K562 (cell line): ENCODE results near the gene CD2. TPM values are rescaled to one million over a fixed set of nuclear protein-coding genes. Genes with fewer than 3 reads are reported as not detected.
A peak's percentile ranks its signal among the peaks of the same experiment; 100 is the strongest.

Experiments
- ATAC-seq: fragments of 200-7000 bp; cut with Tn5 transposase; 3 replicates; pipeline ENCODE4 v1.9.1; 2020; ENCODE audit warnings: moderate library complexity
- BruUV-seq: library from RNA; stranded (reverse); fragments of 400-500 nt; replicated peaks from 2 replicates; lab custom pipeline; 2021; lab: Mats Ljungman, UMichigan
- CTCF ChIA-PET: fragments of 300-600 bp; formaldehyde crosslinking; extraction: SDS; loops from one replicate; lab custom pipeline; 2021; ENCODE audit warnings: low intra/inter-chr PET ratio; lab: Yijun Ruan, JAX
- POLR2A ChIA-PET: fragments of 300-600, 350-650 bp; sonication (Branson Sonifier 250); formaldehyde crosslinking; extraction: SDS; loops from one replicate; lab custom pipeline; 2021; ENCODE audit warnings: antibody characterized with exemption, inconsistent platforms; lab: Yijun Ruan, JAX
- DNase-seq, 4 experiments: peaks; one replicate each; pipeline versions ENCODE4 v3.0.0 to v3.0.0-alpha.2; 2011 to 2018; ENCODE audit warnings: low spot score in 3 of 4, mixed read lengths in 3 of 4; ENCODE audit errors: extremely low read depth in 1 of 4
- FAIRE-seq: peaks from 2 replicates; lab custom pipeline; 2011; peaks lifted over from hg19 to GRCh38; lab: Jason Lieb, UNC
- H2AFZ ChIP-seq: 2 replicates; pipeline ENCODE4 v1.6.0; 2011; ENCODE audit warnings: low read depth, low read length, control low read depth, inconsistent platforms
- H3K27ac ChIP-seq: fragments of 200-600 bp; 3 replicates; pipeline ENCODE4 v1.8.0; 2011; ENCODE audit warnings: low read depth, mild to moderate bottlenecking, control low read depth, inconsistent platforms, low read length, moderate library complexity, mixed read lengths; ENCODE audit errors: extremely low read depth
- H3K27me3 ChIP-seq, 2 experiments: fragments of 300-600 bp in 1 of 2; 2 replicates in 1 of 2; 3 replicates in 1 of 2; pipeline versions ENCODE4 v1.6.0 to v1.8.0; 2011; ENCODE audit warnings: inconsistent platforms in 2 of 2, low read length in 2 of 2, mild to moderate bottlenecking in 1 of 2, mixed read lengths in 1 of 2, moderate library complexity in 1 of 2; ENCODE audit not compliant: control insufficient read depth in 2 of 2, insufficient read depth in 2 of 2
- H3K36me3 ChIP-seq: fragments of 300-600 bp; 3 replicates; pipeline ENCODE4 v1.8.0; 2011; ENCODE audit warnings: mild to moderate bottlenecking, low read length, inconsistent platforms; ENCODE audit not compliant: control insufficient read depth, insufficient read depth
- H3K4me1 ChIP-seq, 2 experiments: fragments of 200-600 bp in 1 of 2; replicated peaks in 1 of 2; 2 replicates in 1 of 2; 3 replicates in 1 of 2; pipeline versions ENCODE4 v1.5.1 to v1.8.0; 2011; ENCODE audit warnings: inconsistent platforms in 2 of 2, low read length in 2 of 2, mild to moderate bottlenecking in 1 of 2, mixed read lengths in 1 of 2, moderate library complexity in 1 of 2; ENCODE audit not compliant: control insufficient read depth in 2 of 2, insufficient read depth in 2 of 2
- H3K4me2 ChIP-seq: 2 replicates; pipeline ENCODE4 v1.6.1; 2011; ENCODE audit warnings: low read length, control low read depth, inconsistent platforms, mixed read lengths; ENCODE audit not compliant: insufficient read depth
- H3K4me3 ChIP-seq: fragments of 200-600 bp; sonication (generic), shearing (Covaris generic); 2 replicates; pipeline ENCODE4 v1.5.1; 2016; ENCODE audit warnings: control low read depth, inconsistent platforms
- H3K79me2 ChIP-seq: fragments of 200-600 bp; 3 replicates; pipeline ENCODE4 v1.8.0; 2011; ENCODE audit warnings: low read length, inconsistent platforms; ENCODE audit not compliant: control insufficient read depth, insufficient read depth
- H3K9ac ChIP-seq, 2 experiments: 2 replicates each; pipeline versions ENCODE4 v1.6.0 to v1.6.1; 2011; ENCODE audit warnings: low read depth in 2 of 2, low read length in 2 of 2, control low read depth in 1 of 2, inconsistent platforms in 1 of 2, mild to moderate bottlenecking in 1 of 2, mixed read lengths in 1 of 2; ENCODE audit not compliant: insufficient read depth in 1 of 2
- H3K9me1 ChIP-seq: one replicate; pipeline ENCODE4 v1.6.0; 2011; ENCODE audit warnings: inconsistent platforms, mild to moderate bottlenecking, low read length, moderate library complexity; ENCODE audit not compliant: control insufficient read depth, insufficient read depth
- H3K9me3 ChIP-seq: replicated peaks from 2 replicates; pipeline ENCODE4 v1.5.1; 2011; ENCODE audit warnings: low read depth, low read length, inconsistent platforms; ENCODE audit not compliant: control insufficient read depth, insufficient read depth
- H4K20me1 ChIP-seq: replicated peaks from 2 replicates; pipeline ENCODE4 v1.6.1; 2011; ENCODE audit warnings: low read length, inconsistent platforms, mixed read lengths; ENCODE audit not compliant: control insufficient read depth, insufficient read depth
- EZH2 ChIP-seq: IDR thresholded peaks from 2 replicates; pipeline ENCODE4 v1.6.1; 2012; ENCODE audit warnings: low read depth, mild to moderate bottlenecking, inconsistent platforms, low read length, borderline replicate concordance
- FOS ChIP-seq: IDR thresholded peaks from 3 replicates; pipeline ENCODE4 v1.6.1; 2011; ENCODE audit not compliant: insufficient read length; ENCODE audit errors: extremely low read depth
- GABPA ChIP-seq: fragments of 200-800 bp; sonication (Bioruptor generic); conservative IDR thresholded peaks from 2 replicates; pipeline ENCODE4 v1.6.1; 2016; ENCODE audit warnings: low read depth, missing genetic modification characterization, missing compliant biosample characterization
- HDAC2 ChIP-seq: fragments of 450-650 bp; IDR thresholded peaks from 2 replicates; pipeline ENCODE4 v1.6.1; 2016; ENCODE audit warnings: mild to moderate bottlenecking
- IRF2 ChIP-seq: sonication (generic); formaldehyde crosslinking; IDR thresholded peaks from 2 replicates; pipeline ENCODE4 v1.8.1; 2022; ENCODE audit warnings: mild to moderate bottlenecking, missing genetic modification reagents
- NCOR1 ChIP-seq: fragments of 450-650 bp; IDR thresholded peaks from 2 replicates; pipeline ENCODE4 v1.6.1; 2016; ENCODE audit warnings: mild to moderate bottlenecking, moderate library complexity
- RCOR1 ChIP-seq, 2 experiments: IDR thresholded peaks; 2 replicates each; pipeline ENCODE4 v1.6.1; 2012; ENCODE audit warnings: low read depth in 2 of 2, low read length in 2 of 2, borderline replicate concordance in 1 of 2, improper control_type of control experiment in 1 of 2
- RFX7 ChIP-seq: fragments of 250-450 bp; sonication (Bioruptor Pico); IDR thresholded peaks from 2 replicates; pipeline ENCODE4 v1.5.1; 2021; ENCODE audit warnings: mild to moderate bottlenecking
- WGBS: fragments of 100-300 bp; shearing (Covaris generic); methylation state at CpG from one replicate; pipeline ENCODE4 v1.1.6; 2016; ENCODE audit warnings: low coverage, mixed read lengths; ENCODE audit not compliant: insufficient coverage; ENCODE audit errors: missing lambda C conversion rate; 5-methylcytosine and 5-hydroxymethylcytosine counted together
- in situ Hi-C: fragments of 300-500 bp; cut with MboI; formaldehyde crosslinking; loops from 4 replicates; pipeline ENCODE4 v1.15.0; 2018; ENCODE audit warnings: inconsistent platforms, mixed read lengths
- intact Hi-C: fragments of 100-400 bp; cut with micrococcal nuclease; formaldehyde crosslinking; loops from 2 replicates; pipeline ENCODE4 v1.14.2; 2022
- polyA plus RNA-seq, 8 experiments: library from polyadenylated mRNA; depleted of rRNA in 4 of 8; stranded (reverse) in 5 of 8; unstranded in 3 of 8; fragments of >200 nt; fragmentation: Nextera tagmentation in 2 of 8; fragmentation: Illumina TruSeq in 1 of 8; extraction: Ambion mirVana in 2 of 8; extraction: Trizol in 1 of 8; gene quantifications; 2 replicates each; pipeline versions ENCODE4 v1.2.1 to v1.2.3, GENCODE V29; 2011 to 2014; ENCODE audit warnings: inconsistent platforms in 1 of 8, missing spikeins in 1 of 8
- total RNA-seq, 7 experiments: library from RNA; depleted of rRNA in 6 of 7; stranded (reverse); fragments of >200 nt in 6 of 7; fragmentation: Illumina TruSeq in 2 of 7; extraction: Trizol in 2 of 7; gene quantifications; 2 replicates each; pipeline versions ENCODE4 v1.2.1 to v1.2.3, GENCODE V29; 2011 to 2021; ENCODE audit warnings: low replicate concordance in 1 of 7

Gene CD2
- total and polyA plus RNA-seq, 9 of the 15 experiments (the other 6 are each of a cell fraction or from before 2014, with no cell fraction given): 0.07 to 0.16 TPM; not detected in 7

DNA sequence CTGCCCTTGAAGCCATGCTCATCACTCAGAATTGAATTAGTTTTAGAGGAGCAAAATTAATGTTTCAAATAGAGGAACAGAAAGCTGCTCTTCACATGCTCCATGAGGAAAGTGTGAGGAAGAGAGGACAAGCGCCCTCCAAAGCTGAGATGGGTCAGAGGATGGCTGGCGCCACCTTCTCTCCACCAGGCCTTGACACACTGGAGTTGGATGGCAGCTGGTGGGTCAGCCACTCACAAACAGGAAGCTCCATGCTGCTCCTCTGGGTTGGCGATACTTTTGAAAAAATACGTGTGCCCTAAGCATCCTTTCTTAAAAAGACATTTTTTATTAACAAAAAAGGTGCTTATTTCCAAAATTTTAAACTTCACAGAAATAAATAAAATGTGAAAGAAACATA lies 3.1 kb upstream of the CD2 start:
- in situ Hi-C loops (no loop called here), intact Hi-C loops (no loop called here)
- Histone ChIP-seq H3K4me1 (no peaks in the 10 kb centered on the region; a peak in 2 of 5 replicates), H2AFZ (peak overlapping the region; percentile 44; the same call in 1 of the 2 replicates), H3K27me3 (no peaks in the 10 kb centered on the region), H3K9me1 (no peaks in the 10 kb centered on the region), H4K20me1 (no peaks in the 10 kb centered on the region), H3K9ac (no peak overlapping the region), H3K36me3 (no peaks in the 10 kb centered on the region), H3K9me3 (peaks cover 19% of the 10 kb centered on the region), H3K4me3 (no peak overlapping the region), H3K4me2 (no peak overlapping the region), H3K79me2 (no peaks in the 10 kb centered on the region), H3K27ac (no peak overlapping the region)
- DNase-seq: no peak
- ChIA-PET CTCF (no interaction called here), POLR2A (interaction anchor here (1.1 to 2.9 kb wide), 3 partner anchors 12 to 13 kb away, joined by 4 to 11 read pairs (median 4); no protein-coding TSS in a partner anchor)
- TF ChIP-seq RFX7 (CRISPR knock-in tag): no peak
- BruUV-seq: no TSS peak
- ATAC-seq: no peak
- no peak for FAIRE-seq
- WGBS: 50% methylated on average over 4 of the region's 4 CpGs

DNA sequence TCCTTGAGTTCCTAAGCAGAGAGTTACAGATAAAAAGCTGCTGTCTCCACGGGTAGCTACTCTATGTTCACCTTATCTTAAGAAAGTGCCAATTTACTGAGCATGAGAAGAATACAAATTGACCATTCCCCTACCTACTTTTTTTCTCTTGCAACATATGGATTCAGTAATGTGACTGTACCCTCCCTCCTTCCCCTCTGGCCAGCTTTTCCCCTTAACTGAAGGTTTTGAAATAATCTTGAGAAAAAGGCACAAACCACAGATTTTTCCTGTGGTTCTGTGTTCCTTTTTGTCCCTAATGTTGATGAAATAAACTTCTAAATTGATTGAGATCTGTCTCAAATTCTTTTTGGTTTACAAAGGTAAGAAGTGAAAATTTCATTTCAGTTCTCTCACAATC lies 2.6 kb upstream of the CD2 start:
- Histone ChIP-seq H3K79me2 (no peaks in the 10 kb centered on the region), H2AFZ (peak overlapping the region; percentile 41), H3K4me1 (no peaks in the 10 kb centered on the region; a peak in 3 of 5 replicates), H3K9me1 (no peaks in the 10 kb centered on the region), H3K4me3 (no peak overlapping the region), H4K20me1 (no peaks in the 10 kb centered on the region), H3K27me3 (no peaks in the 10 kb centered on the region), H3K27ac (no peak overlapping the region), H3K4me2 (no peak overlapping the region), H3K9me3 (peaks cover 17% of the 10 kb centered on the region), H3K9ac (no peak overlapping the region), H3K36me3 (no peaks in the 10 kb centered on the region)
- in situ Hi-C loops (no loop called here), intact Hi-C loops (no loop called here)
- 0% methylated on average over 1 of the region's 1 CpG for WGBS
- ChIA-PET POLR2A (interaction anchor here (1.1 to 2.9 kb wide), 3 partner anchors 11 to 14 kb away, joined by 4 to 11 read pairs (median 4); no protein-coding TSS in a partner anchor), CTCF (no interaction called here)
- TF ChIP-seq GABPA (tag) (no peak), HDAC2 (no peak), FOS (no peak), RCOR1 (IDR thresholded peaks at IDR 0.05; ENCODE audit: borderline replicate concordance in 1 of 2, low read depth in 2 of 2, low read length in 2 of 2) (no peak), EZH2 (no peak), NCOR1 (no peak), IRF2 (CRISPR knock-in tag) (no peak)
- DNase-seq (no peak), ATAC-seq (peak; percentile 43; the same call in 1 of the 3 replicates), FAIRE-seq (no peak)
- no TSS peak for BruUV-seq
